SU-DHL-6 (cell line): ENCODE results near the gene SEMA5A.

Experiments
- EZH2phosphoT487 ChIP-seq: fragments of 200-600 bp; sonication (generic), shearing (Covaris generic); conservative IDR thresholded peaks from 2 replicates; pipeline ENCODE4 v1.6.1; 2018; ENCODE audit warnings: mild to moderate bottlenecking, antibody characterized with exemption, low read length, moderate library complexity, mixed read lengths
- TF ChIP-seq, protein P1 (sequence below): fragments of 200-600 bp; sonication (generic); IDR thresholded peaks from one replicate; pipeline ENCODE4 v1.5.1; 2017; ENCODE audit warnings: antibody characterized with exemption, mild to moderate bottlenecking, low read length, moderate library complexity; ENCODE audit not compliant: insufficient read depth, poor library complexity, severe bottlenecking

DNA sequence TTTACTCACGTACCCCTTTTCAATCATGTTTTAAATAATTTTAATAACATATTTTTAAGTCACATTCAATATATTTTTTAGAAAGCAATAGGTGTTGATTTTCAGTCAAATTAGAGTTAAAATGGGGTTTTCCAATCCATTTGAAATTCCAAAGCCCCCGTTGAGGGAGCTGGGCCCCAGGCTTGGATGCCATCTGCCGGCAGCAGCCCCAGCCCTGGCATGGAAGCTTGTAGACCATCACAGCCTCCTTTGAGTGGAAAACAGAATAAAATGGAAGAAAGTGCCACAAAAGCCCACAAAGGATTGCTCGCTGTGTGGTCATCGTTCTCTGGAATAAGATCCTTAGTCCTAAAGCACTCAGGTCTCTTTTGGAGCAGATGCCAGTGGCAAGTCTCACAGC lies 81.4 kb downstream of the SEMA5A start:
- no peak for TF ChIP-seq EZH2phosphoT487
- TF ChIP-seq, protein P1, sequence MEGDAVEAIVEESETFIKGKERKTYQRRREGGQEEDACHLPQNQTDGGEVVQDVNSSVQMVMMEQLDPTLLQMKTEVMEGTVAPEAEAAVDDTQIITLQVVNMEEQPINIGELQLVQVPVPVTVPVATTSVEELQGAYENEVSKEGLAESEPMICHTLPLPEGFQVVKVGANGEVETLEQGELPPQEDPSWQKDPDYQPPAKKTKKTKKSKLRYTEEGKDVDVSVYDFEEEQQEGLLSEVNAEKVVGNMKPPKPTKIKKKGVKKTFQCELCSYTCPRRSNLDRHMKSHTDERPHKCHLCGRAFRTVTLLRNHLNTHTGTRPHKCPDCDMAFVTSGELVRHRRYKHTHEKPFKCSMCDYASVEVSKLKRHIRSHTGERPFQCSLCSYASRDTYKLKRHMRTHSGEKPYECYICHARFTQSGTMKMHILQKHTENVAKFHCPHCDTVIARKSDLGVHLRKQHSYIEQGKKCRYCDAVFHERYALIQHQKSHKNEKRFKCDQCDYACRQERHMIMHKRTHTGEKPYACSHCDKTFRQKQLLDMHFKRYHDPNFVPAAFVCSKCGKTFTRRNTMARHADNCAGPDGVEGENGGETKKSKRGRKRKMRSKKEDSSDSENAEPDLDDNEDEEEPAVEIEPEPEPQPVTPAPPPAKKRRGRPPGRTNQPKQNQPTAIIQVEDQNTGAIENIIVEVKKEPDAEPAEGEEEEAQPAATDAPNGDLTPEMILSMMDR, result no peak
